ENCODE results near the gene ADORA2A.
"Not testable (repeated sequence)": the region's sequence is repeated elsewhere in the genome, so short reads cannot be mapped to it uniquely, and the experiment has no call there.

The ADORA2A gene

DNA sequence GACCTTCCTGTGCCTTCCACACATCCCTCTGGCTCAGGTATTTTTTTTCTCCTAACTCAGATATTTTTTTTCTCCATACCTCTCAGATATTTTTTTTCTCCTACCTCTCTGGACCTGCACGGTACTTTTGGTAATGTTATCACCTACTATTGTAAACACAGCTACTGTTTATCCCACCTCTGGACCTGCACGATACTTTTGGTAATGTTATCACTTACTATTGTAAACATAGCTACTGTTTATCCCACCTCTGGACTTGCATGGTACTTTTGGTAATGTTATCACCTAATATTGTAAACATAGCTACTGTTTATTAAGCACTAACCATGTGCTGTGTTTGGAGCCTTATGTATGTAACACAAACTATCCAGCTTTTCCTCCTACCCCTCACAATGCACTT is 55.6 kb downstream of the ADORA2A start:
- no peak for DNase-seq (ENCODE audit: low read depth in 2 of 3, low spot score in 2 of 3)

DNA sequence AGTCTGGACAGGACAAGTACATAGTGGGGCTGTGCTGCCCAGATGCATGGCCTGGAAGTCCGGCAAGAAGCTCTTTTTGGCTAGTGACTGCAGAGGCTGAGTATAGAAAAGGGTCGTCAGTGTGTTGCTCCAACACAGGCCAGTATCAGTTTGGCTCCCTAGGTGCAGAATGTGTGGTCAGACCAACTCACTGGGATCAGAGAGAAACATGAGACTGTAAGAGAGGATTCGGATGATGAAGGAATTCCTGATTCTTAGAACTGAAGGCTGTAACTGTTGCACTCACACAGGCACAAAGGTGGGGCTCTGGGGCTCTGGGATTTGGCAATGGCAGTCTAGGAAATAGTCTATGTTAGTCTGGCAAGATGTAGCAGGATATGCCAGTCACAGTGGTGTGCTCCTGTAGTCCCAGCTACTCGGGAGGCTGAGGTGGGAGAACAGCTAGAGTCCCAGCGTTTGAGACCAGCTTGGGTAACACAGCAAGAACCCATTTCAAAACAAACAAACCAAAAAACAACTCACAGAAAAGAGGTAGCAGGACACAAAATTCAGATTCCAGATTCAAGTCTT is 56.7 kb downstream of the ADORA2A start:
- no peak for DNase-seq (ENCODE audit: low read depth in 2 of 3, low spot score in 2 of 3)

- DNase-seq (ENCODE audit: low read depth in 2 of 3, low spot score in 2 of 3) = no peak
Observed at GRCh38 chr22:24485170-24485569, 57.8 kb downstream of the ADORA2A start.

- no peak for DNase-seq (ENCODE audit: low read depth in 2 of 3, low spot score in 2 of 3)
Observed at GRCh38 chr22:24485608-24486007, 58.2 kb downstream of the ADORA2A start.

GRCh38 chr22:24486501-24486921 is 59.1 kb downstream of the ADORA2A start:
- no peak for DNase-seq (ENCODE audit: low read depth in 2 of 3, low spot score in 2 of 3)

- DNase-seq (ENCODE audit: low read depth in 2 of 3, low spot score in 2 of 3) = no peak
Observed at GRCh38 chr22:24489011-24489410, 61.6 kb downstream of the ADORA2A start.

DNA sequence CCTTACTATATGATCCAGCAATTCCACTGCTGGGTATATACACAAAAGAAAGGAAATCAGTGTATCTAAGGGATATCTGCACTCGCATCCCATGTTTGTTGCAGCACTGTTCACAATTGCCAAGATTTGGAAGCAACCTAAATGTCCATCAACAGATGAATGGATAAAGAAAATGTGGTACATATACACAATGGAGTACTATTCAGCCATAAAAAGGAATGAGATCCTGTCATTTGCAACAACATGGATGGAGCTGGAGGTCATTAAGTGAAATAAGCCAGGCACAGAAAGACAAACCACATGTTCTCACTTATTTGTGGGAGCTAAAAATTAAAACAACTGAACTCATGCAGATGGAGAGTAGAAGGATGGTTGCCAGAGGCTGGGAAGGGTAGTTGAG is 62.0 kb downstream of the ADORA2A start:
- not testable (repeated sequence) for DNase-seq (ENCODE audit: low read depth in 2 of 3, low spot score in 2 of 3)
